SJCRH30 (cell line): ENCODE data around the gene CDH4. TPM values are rescaled to one million over a fixed set of nuclear protein-coding genes. Genes with fewer than 3 reads are reported as not detected.

Experiments
- DNase-seq, 2 experiments: peaks; one replicate each; pipeline ENCODE4 v3.0.0-alpha.2; 2015 to 2020
- H3K27ac ChIP-seq: fragments of 250-450 bp; sonication (Bioruptor Pico); 2 replicates; pipeline ENCODE4 v1.5.1; 2020; ENCODE audit warnings: mild to moderate bottlenecking, moderate library complexity
- H3K27me3 ChIP-seq: fragments of 250-450 bp; sonication (Bioruptor Pico); 2 replicates; pipeline ENCODE4 v1.5.1; 2020; ENCODE audit warnings: mild to moderate bottlenecking, moderate library complexity
- H3K36me3 ChIP-seq: fragments of 250-450 bp; sonication (Bioruptor Pico); 2 replicates; pipeline ENCODE4 v1.5.1; 2020; ENCODE audit warnings: mild to moderate bottlenecking, moderate library complexity
- H3K4me1 ChIP-seq: fragments of 250-450 bp; sonication (Bioruptor Pico); 2 replicates; pipeline ENCODE4 v1.5.1; 2020; ENCODE audit warnings: mild to moderate bottlenecking, moderate library complexity
- H3K4me3 ChIP-seq: fragments of 250-450 bp; sonication (Bioruptor Pico); 2 replicates; pipeline ENCODE4 v1.5.1; 2020; ENCODE audit warnings: mild to moderate bottlenecking, moderate library complexity
- H3K9me3 ChIP-seq: fragments of 250-450 bp; sonication (Bioruptor Pico); replicated peaks from 2 replicates; pipeline ENCODE4 v1.5.1; 2020; ENCODE audit warnings: mild to moderate bottlenecking, moderate library complexity
- total RNA-seq: library from RNA; depleted of rRNA; stranded (reverse); fragments of >200 nt; shearing (Covaris generic); gene quantifications from 2 replicates; pipeline ENCODE4 v1.2.3, GENCODE V29; 2014

CDH4 gene
- total RNA-seq, 1 experiment from 2014 or later: 0.06 TPM

DNA sequence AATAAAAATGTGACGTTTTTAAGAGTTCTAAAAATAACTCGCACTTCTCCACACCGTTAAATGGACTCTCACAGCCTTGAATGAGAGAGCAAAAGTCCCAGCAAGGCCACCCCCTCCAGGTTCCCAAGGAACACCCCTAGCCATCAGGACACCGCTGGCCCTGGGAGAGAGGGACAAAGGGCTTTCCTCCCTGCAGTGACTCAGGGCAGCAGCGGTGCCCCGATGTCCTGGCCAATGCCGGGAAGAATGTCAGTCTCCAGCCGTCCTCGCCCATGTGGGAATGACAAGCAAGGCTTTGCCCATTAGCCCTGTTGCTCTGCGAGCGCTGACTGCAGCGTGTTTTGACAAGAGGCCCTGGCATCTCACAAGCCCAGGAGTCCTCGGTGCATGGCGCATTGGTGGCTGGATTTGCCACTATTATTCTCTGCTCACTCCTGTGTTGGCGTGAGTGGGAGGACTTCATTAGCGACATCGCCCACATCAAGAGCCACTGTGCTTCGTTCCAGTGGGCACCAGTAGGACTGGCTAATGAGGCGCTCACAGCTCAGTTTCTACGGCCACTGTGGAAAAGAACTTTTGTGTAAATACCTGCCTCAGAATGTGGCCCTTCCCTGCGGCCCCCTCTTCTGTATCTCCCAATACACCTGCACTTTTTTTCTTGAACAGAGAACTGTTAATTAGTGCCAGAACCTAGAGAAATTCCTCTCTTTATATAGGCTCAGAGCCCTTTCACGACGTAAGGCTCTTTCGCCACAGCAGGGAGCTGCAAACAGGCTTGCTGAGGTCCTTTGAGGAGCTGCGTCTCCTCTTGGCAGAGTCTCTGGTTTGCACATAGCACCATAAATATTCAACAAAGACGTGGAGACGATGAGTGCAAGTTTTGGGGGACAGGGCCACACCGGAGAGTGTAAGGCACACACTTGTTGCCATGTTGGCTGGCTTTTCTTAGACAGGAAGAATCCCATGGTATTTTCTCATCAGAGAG lies 477.0 kb downstream of the CDH4 start:
- Histone ChIP-seq H3K27me3 (peaks cover 52% of the 10 kb centered on the region), H3K27ac (no peak overlapping the region), H3K36me3 (no peaks in the 10 kb centered on the region), H3K4me1 (no peaks in the 10 kb centered on the region), H3K4me3 (no peak overlapping the region), H3K9me3 (peaks cover 7% of the 10 kb centered on the region)
- DNase-seq: no peak

DNA sequence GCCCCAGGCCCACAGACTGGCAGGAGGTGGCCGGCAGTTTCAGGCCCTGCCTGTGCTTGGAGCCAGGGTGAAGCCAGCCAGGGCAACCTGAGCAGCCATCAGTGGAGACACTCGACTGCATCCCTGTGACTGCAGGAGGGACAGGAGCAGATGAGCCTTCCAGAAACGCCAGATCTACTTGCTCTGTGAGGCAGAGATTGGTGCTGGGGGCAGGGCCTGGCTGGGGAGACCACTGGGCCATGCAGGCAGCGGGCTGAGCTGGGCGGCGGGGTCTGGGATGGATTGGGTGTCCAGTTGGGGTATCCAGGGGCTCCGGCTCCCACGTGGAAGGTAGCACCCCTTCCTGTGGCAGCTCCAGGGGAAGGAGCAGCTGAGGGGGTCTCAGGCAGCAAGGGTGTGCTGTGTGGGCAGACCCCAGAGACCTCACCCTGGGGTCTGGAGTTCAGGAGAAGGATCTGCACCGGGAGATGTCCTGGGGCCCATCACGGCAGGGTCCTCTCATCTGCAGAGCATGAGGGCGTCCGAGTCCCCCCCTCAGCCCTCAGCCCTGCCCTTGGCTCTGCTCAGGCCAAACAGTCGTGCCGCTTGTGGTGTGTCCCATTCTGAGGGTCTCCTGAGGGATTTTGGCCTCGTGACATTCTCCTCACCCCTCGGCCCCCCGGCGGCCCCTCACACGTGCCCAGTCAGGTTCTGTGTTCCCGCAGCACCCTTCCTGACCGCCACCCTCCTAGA lies 478.7 kb downstream of the CDH4 start:
- Histone ChIP-seq H3K27ac (no peak overlapping the region), H3K4me3 (no peak overlapping the region), H3K27me3 (peaks cover 65% of the 10 kb centered on the region), H3K4me1 (no peaks in the 10 kb centered on the region), H3K36me3 (no peaks in the 10 kb centered on the region), H3K9me3 (peaks cover 7% of the 10 kb centered on the region)
- DNase-seq: no peak

DNA sequence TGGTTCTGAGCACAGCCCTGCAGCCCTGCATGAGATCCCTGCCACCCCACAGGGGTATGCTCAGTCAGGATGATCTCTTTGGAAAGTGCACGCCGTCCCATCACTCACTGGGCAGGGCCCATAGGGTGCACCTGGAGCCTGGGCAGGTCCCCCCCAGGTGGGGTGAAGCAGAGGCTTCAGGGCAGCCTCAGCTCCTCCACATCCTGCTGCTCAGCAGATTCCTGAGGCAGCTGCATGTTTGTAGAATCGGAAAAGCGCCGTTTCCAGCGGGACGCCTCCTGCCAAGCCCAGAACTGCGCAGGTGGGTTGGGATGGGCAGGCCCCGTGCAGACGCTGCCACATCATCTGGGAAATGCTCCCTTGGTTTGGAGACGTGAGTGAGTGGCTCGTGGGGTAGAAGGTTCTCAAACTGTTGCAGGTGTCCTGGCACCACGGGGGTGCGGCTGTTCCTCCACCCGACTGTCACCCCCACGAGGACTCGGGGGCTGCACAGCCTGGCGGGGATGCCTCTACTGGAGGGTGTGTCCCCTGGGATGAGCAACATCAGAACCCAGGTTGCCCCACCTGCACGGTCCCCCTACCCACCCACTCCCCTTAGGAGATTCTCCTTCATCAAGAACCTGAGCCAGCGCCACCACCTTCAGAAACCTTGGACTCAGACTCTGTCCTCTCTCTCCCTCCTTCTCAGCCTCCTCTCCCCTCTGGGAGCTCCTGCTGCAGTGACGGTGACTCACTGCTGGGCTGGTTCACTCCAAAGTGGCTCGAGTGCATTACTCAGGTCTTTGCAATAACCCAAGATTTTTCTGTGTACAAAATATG lies 479.5 kb downstream of the CDH4 start:
- H3K4me1 ChIP-seq: no peaks in the 10 kb centered on the region
- no peak overlapping the region for H3K27ac ChIP-seq
- peaks cover 72% of the 10 kb centered on the region for H3K27me3 ChIP-seq
- H3K36me3 ChIP-seq: no peaks in the 10 kb centered on the region
- H3K9me3 ChIP-seq: peaks cover 7% of the 10 kb centered on the region
- H3K4me3 ChIP-seq: no peak overlapping the region
- DNase-seq: no peak

DNA sequence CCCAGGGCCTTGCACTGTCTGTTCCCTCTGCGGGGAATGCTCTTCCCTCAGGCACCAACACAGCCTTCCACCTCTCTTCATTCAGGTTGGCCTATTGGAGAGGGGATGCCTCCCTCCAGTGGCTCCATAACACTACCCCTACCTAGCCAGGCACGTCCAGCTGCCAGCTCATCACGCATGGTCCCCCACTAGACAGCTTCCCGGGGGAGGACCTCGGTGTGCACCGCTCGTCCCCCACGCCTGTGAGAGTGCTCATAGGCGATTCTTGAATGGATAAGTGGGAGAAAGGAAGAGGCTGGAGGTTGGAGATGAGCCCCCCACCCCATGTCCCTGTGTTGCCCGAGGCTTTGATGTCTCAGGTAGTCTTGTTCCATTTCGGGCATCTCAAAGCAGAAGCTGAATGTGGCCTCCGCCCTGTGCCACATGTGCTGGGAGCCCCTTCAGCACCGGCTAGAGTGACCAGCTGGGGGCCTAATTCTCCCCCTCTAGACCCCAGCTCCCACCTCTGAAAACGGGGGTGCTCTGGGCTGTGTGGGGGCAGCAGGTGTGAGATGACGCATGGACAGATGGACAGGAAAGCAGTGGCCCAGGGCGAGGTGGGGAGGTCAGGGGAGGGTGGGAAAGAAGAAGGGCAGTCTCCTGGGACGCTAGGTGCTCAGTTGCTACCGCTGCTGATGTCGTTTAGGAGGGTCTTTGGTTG lies 480.6 kb downstream of the CDH4 start:
- no peaks in the 10 kb centered on the region for H3K4me1 ChIP-seq
- no peak for DNase-seq

DNA sequence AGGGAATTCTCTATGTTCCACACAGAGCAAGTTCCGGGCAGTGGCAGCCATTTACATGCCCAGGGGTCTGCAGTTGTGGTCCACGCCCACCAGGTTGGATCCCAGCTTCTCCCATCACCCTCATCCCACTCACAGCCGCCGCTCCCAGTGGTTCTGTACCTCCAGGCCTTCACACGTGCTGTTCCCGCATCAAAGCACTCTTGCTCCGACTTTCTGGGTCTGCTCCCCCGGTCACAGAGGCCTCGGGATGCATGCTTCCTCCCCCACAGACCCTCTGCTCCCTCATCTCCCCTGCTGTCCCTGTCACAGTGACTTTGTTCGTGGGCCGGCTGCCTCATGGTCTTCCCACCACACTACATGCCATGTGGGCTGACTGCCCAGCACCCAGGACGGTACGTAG lies 481.2 kb downstream of the CDH4 start:
- DNase-seq: no peak
- H3K27me3 ChIP-seq: peaks cover 86% of the 10 kb centered on the region

More for the DNA sequence above, 480.6 kb downstream of the CDH4 start:
- H3K36me3 ChIP-seq: no peaks in the 10 kb centered on the region
- H3K9me3 ChIP-seq: no peaks in the 10 kb centered on the region
- no peak overlapping the region for H3K4me3 ChIP-seq
- H3K27me3 ChIP-seq: peaks cover 81% of the 10 kb centered on the region
- H3K27ac ChIP-seq: no peak overlapping the region

DNA sequence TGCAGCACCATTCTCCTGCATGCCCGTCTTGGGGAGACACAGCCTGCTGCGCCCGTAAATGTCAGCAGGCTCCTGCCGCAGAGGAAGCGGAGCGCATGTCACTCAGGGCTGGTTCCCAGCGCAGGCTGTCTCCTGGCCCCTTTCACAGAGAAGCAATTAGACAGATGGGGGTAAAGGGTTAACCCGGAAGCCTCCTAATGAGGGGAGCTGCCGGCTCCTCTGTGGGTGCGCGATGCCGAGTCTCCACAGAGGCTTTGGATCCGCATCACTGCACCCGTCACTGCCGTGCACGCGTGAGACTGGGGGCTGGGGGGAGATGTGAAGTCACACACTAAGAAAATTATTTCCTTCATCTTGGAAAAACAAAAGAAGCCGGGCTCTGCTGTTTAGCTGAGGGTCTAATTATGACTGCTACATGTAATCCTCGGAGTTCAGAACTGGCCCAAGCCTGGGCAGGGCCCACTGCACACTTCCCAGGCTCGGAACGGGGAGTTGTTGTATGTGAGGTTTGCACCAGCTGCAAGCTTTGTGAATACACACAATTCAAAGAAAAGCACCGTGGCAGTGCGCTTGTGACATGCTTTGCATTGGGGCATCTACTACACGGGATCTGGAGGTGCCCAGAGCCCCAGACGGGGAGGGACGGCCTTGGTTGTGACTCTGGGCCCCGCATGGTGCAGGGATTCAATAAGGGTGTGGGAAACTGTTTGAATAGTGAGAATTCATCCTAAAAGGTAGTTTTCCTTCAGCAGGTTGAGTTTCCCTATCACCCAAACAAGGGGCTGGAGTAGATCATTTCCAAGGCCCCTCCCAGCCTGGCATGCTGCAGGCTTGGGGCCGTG lies 482.1 kb downstream of the CDH4 start:
- Histone ChIP-seq H3K4me3 (no peak overlapping the region), H3K27me3 (peaks cover 88% of the 10 kb centered on the region), H3K4me1 (no peaks in the 10 kb centered on the region), H3K27ac (no peak overlapping the region), H3K36me3 (no peaks in the 10 kb centered on the region), H3K9me3 (no peaks in the 10 kb centered on the region)
- DNase-seq: no peak

More for the DNA sequence above, 481.2 kb downstream of the CDH4 start:
- Histone ChIP-seq H3K36me3 (no peaks in the 10 kb centered on the region), H3K27ac (no peak overlapping the region), H3K4me1 (no peaks in the 10 kb centered on the region), H3K4me3 (no peak overlapping the region), H3K9me3 (no peaks in the 10 kb centered on the region)

DNA sequence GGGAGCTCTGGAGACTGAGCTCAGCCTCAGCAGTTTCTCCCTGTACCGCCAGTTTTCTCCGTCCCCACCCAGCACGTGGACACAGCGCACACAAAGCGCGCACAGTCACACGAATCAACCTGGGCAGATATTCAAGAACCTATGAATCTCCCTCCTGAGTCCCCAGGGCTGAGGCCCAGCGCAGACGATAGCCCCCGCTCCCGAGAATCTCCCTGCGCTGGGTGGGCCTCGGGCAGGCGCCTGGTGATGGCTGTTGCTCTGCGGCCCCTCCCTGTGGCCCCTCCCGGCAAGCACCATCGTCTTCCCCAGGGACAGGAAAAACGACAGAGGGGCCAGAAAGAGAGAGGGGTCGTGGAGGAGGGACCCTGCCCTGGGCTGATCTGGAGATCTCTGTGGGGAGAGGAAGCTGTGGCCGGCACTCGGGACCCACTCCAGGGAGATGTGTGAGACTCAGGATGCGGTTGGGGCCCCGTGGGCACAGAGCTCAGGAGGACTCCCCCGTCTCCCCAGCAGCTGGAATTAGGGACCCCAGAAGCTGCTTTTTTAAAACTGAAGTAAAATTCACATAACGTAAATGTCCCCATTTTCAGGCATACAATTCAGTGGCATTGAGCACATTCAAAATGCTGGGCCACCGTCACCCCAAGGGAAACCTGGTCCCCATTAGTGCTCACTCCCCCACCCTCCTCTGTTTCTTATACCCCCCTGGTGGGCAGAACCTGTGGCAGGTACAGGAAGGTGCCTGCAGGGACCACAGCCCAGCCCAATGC lies 482.9 kb downstream of the CDH4 start:
- Histone ChIP-seq H3K27me3 (peaks cover 91% of the 10 kb centered on the region), H3K27ac (no peak overlapping the region), H3K4me3 (no peak overlapping the region), H3K36me3 (no peaks in the 10 kb centered on the region), H3K4me1 (no peaks in the 10 kb centered on the region), H3K9me3 (no peaks in the 10 kb centered on the region)
- no peak for DNase-seq

DNA sequence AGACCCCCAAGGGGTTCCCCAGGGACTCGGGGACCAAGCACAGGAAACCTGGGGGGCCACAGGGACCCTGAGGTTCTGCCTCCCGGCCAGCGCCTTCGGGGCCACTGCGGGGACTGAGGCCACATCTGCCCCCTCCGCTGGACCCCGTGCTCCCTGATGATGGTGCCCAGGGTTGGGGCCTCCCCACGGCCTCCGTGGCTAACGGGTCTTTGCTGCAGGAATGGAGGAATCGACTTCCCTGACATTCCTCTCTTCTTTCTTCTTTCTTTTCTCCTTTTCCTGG lies 483.4 kb downstream of the CDH4 start:
- no peaks in the 10 kb centered on the region for H3K4me1 ChIP-seq
- no peak overlapping the region for H3K4me3 ChIP-seq
- no peak overlapping the region for H3K27ac ChIP-seq
- no peak for DNase-seq
- no peaks in the 10 kb centered on the region for H3K9me3 ChIP-seq
- H3K27me3 ChIP-seq: peaks cover 93% of the 10 kb centered on the region
- H3K36me3 ChIP-seq: no peaks in the 10 kb centered on the region

DNA sequence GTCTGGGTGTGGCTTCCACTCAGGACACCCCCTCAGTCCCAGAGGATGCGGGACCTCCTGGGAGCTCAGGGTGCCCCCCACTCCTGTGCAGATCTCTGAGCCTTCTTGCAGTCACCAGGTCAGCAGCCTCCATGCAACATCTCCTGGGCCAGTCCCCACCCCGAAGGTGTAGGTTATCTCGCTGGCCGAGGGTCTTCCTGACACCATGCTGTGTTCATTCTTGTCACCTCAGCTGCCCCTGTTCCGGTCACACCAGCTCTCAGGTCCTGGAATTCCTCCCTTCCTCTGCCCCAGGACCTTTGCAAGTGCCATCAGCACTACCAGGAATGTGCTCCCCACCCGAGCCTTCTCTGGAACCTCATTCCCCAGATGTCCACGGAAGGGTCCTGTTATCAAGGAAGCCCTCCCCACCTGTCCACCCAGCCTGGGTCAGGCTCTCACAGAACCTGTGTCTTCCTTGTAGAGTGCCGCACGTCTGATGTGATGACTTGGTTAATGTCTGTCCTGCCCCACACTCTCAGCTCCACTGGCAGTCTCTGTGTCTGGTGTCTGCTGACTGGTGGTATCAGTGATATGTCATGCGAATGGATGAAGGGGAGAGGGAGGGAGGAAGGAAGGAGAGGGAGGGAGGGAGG lies 484.1 kb downstream of the CDH4 start:
- H3K27ac ChIP-seq: no peak overlapping the region

DNA sequence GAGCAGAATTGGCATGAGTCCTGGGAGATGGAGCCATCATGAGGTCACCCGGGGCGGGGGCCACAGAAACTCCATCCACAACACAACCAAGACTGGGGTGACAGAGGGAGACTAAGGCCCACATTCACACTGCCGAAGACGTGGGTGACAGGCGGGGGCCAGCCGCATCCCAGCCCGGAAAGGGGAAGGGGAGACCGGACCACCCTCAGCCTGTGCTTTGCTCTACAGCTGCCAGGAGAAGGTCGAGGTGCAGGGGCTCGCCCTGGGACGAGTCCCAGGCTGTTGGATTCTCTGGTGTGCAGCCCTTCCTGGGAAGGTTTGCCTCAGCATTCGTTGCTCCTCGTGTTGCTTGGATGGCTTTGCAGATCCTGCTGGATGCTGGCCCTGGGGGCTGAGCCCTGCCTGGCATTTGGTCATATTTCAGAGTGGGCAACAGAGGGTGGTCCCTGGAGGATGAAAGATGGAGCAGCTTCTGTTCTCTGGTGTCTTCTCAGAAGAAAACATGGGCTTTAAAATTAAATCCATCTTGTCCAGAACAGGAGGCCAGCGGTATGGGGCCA lies 484.8 kb downstream of the CDH4 start:
- Histone ChIP-seq H3K27ac (no peak overlapping the region), H3K27me3 (peaks cover 91% of the 10 kb centered on the region), H3K9me3 (no peaks in the 10 kb centered on the region), H3K4me3 (no peak overlapping the region), H3K36me3 (no peaks in the 10 kb centered on the region), H3K4me1 (no peaks in the 10 kb centered on the region)
- DNase-seq: no peak

More for the DNA sequence above, 484.1 kb downstream of the CDH4 start:
- H3K27me3 ChIP-seq: peaks cover 92% of the 10 kb centered on the region
- no peaks in the 10 kb centered on the region for H3K4me1 ChIP-seq
- H3K9me3 ChIP-seq: no peaks in the 10 kb centered on the region
- DNase-seq: no peak
- no peak overlapping the region for H3K4me3 ChIP-seq
- H3K36me3 ChIP-seq: no peaks in the 10 kb centered on the region

DNA sequence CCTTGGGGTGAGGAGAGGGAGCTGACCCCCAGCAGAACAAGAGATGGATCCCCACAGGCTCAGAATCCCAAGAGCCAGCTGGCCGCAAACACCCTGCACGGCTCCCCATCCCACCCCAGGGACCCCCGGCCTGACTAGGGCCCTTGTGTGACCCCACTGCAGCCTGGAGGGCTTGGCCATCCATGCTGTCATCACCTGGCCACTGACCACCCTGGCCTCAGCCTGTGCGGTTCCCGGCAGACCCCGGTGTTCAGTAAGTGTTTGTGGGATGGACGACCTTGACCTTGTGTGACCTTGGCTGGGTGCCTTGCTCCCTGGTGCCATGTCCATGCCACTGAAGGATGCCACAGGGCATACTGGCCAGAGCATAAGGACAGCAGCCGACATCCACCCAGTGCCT lies 485.3 kb downstream of the CDH4 start:
- H3K9me3 ChIP-seq: no peaks in the 10 kb centered on the region
- H3K27me3 ChIP-seq: peaks cover 92% of the 10 kb centered on the region
- H3K36me3 ChIP-seq: no peaks in the 10 kb centered on the region
- no peak overlapping the region for H3K4me3 ChIP-seq
- no peak overlapping the region for H3K27ac ChIP-seq
- no peaks in the 10 kb centered on the region for H3K4me1 ChIP-seq
- no peak for DNase-seq

DNA sequence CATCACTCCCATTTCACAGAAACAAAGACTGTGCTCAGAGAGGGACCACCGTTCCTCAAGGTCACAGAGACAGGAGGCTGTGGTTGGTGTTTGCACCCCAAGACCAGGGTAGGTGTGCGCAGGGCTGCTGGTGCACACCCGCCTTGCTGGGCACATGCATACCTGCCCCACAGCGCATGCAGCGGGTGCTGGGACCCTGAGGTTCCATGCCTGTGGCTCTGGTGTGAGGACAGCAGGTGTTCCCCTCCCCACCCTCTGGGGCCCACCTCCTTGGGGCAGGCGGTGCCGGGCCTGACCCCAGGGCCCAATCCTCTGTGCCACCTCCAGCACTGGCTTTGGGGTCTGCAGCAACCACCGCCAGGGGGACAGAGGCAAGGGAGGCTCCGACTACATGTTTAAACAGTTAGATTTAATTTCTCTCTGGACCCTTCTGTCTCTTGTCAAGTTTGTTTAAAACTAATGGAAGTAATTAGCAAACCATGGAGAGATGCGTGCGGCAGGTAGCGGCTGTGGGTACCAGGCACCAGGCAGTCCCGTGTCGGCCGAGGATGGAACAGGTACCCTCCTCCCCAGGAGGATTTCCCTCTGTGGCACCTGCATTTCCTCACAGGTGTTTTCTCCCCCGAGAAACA lies 485.9 kb downstream of the CDH4 start:
- H3K9me3 ChIP-seq: no peaks in the 10 kb centered on the region
- peaks cover 93% of the 10 kb centered on the region for H3K27me3 ChIP-seq
- H3K27ac ChIP-seq: no peak overlapping the region
- no peak overlapping the region for H3K4me3 ChIP-seq
- no peak for DNase-seq
- H3K4me1 ChIP-seq: no peaks in the 10 kb centered on the region
- no peaks in the 10 kb centered on the region for H3K36me3 ChIP-seq
